ENCODE data around the gene CORO7.

The CORO7 gene

GRCh38 chr16:4425378-4426020 lies 9.1 kb upstream of the CORO7 start, which contains the start of gene DNAJA3:
TSS of gene DNAJA3 (plus strand) at chr16:4425868. CDS start at chr16:4425882, 14 bp downstream.
- peak; percentile 92 for DNase-seq

DNA sequence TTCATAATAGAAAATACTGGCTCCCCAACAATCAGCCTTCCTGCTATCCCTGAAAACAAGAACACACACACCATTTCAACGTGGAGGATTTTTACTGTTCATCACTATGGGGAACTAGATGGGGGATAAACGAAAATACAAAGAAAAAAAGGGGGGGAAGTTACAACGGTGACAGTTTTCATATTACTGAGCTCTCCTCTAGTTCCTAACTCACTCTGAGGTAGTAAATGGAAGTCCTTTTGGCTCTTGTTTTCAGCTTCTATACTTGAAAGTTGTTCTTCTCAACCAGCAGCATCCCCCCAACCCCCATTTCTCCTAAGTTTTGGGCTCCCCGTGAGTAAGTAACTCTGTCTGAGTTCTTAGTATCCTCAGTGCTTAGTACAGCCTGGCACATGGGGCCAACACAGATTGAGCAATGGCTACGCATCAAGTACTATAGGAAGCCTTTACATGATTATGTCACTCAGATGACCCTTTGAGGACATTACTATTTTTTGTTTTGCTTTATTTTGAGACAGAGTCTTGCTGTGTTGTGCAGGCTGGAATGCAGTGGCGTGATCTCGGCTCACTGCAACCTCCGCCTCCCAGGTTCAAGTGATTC lies 4.2 kb upstream of the CORO7 start:
- no peak for DNase-seq

DNA sequence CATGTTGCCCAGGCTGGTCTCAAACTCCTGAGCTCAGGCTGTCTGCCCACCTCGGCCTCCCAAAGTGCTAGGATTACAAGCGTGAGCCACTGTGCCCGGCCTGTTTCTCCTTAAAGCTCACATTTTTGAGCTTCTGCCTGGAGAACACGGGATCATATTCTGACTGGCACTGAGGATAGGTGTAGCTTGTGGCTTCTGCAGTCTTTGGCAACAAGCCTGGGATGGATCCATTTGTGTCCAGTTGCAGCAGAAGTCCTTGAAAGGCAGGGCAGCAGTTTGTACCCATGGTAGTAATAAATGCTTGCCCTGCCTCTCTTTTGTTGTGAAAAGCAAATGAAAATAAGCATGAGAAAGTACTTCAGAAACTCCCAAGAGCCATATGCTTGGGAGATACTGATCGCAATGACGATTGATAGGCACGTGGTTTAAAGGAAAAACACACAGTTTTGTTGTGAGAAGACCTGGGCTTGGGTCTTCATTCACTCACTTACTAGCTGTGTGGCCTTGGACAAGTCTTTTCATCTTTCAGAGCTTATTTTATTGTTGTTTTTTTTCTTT lies 3.1 kb upstream of the CORO7 start:
- DNase-seq, result no peak

DNA sequence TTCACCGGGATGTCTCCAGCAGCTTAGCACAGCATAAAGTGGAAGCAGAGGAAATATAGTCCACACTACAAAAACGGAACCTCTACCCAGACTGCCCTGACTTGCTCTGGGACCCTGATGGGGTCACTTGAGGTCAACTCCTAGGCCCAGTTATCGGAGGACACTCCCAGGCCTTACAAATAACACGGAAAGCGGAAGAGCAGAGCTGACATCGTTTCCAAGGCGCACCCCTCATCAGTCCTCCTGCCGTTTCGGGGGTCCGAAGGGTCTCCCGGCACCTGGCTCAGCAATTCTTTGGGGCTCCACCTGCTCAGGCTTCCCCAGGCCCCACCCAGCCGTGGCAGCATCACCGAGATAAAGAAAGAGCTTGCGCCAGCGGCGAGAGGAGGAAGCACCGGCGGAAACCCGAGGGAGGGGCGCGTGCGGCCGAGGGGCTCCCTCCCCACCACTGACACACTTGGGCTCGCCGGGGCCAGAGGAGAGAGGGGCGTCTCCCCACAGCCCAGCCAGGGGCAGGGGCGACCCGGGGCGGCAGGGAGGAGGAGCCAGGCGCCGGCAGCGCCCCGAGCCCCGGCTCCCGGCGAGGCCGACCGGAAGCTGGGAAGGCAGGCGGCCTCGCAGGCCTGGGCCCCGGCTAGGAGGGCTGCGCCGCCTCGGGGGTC lies 727 bp downstream of the CORO7 start:
- peak; percentile 57 for DNase-seq

- peak; percentile 86 for DNase-seq
These were observed 2.0 kb downstream of the CORO7 start for GRCh38 chr16:4414187-4414917.

DNA sequence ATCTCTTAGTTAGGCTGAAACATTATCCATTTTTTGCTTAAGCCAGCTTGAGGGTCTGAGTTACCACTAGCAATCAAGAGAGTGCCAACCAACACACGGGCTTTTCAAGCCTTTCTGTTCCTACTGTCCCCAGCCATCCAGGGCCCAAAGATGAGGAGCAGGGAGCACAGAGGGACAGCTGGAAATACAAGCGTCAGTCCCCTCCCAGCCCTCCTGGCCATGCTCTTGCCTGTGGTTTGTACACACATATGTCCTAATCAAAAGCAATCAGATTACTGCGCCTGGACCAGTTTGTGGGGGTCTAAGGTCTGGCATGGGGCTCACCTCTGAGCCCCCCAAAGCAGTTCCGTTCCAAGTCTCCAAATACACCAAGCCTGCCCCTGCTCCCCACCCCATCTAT lies 3.5 kb downstream of the CORO7 start:
- no peak for DNase-seq

GRCh38 chr16:4412159-4412558 lies 4.2 kb downstream of the CORO7 start:
- no peak for DNase-seq

GRCh38 chr16:4411684-4412083 lies 4.7 kb downstream of the CORO7 start:
- no peak for DNase-seq

GRCh38 chr16:4410335-4411075 lies 5.9 kb downstream of the CORO7 start:
- DNase-seq, result no peak

- DNase-seq, result no peak
These were observed 7.1 kb downstream of the CORO7 start for GRCh38 chr16:4409081-4409932.

DNA sequence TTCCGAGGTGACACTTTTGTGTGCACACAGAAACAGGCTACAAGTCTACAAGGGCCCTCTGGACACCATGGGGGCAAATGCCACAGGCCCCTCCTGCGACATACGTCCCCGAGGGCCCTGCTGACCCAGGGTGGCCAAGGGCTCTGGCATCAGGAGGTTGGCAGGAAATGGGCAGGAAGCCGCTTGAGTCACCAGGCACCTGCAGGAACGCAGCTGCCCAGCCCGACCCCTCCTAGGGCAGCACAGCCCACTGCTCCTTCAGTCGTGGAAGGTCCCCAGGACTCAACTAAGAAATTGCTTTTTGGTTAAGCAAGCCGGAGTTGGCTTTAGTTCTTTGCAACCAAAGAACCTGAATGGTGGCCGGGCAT lies 8.1 kb downstream of the CORO7 start:
- DNase-seq, result no peak

- no peak for DNase-seq
These were observed 8.7 kb downstream of the CORO7 start for GRCh38 chr16:4407543-4408322.

DNA sequence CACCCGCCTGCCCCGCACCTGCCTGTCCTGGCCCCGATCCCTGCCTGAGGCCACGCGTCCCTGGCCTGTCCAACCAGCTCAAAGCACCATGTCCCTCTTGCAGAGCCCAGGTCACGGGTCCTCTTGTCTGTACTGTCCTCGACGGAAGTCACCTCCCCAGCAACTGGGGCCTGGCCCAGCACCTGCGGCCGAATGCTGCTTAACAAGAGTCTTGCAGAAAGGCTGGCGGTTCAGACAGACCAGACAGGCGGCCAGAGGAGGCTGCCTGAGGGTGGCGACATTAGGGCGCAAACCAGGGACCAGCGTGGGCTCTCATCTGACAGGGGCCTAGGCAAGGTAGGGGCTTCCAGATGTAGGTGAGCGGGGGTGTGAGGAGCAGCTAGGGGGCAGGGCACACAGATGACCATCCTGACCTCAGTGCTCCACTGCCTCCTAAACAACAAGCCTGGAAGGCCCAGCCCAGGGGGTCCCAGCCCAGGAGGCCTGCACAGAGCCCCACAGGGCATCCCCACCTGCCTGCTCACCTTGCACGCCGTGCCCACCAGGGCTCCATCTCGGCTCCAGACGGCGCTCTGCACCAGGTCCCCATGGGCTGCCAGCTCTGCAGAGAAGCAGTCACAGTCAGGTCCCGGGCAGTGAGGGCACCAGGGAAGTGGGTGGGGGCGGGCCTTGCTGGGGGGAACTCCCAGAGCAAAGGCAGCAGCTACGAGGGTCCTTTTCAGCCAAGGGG lies 11.3 kb downstream of the CORO7 start:
- no peak for DNase-seq

- DNase-seq, result peak; percentile 38
These were observed 12.0 kb downstream of the CORO7 start for GRCh38 chr16:4404247-4404966.

DNA sequence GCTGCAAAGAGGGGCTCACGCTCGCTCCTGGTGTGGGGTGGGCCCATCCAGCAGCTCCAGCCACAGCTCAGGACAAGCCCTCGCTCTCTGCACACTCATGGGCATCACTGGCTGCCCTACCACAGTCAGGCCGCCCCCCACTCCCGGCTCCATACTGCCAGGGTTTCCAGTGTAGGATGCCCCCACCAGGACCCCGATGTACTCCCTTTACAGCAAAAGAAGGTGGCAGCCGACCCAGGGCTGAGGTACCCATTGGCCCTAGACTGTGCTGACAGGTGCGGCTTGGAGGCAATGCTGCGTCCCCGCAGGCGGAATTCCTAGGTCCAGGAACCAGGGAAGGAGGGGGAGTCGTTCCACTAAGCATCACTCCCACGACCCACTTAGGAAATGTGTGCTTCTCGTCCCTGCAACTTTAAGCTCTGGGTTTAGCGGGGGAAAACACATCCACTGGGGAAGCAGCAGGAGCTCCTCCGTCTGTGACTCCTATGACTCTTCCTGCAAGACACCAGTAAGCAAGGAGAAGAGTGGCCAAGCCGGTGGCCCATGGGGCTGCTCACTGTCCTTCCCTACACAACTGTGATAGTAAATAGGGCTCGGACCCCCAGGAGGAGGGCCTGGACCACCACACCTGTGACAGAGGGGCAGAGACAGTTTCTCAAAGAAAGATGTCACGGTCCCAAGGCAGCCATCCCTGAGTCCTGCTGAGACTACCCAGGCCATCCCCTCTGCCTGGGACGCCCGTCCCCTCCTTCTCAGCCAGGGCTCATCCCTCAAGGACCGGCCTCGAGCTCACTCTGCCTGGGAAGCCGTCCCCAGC lies 13.1 kb downstream of the CORO7 start:
- no peak for DNase-seq

DNA sequence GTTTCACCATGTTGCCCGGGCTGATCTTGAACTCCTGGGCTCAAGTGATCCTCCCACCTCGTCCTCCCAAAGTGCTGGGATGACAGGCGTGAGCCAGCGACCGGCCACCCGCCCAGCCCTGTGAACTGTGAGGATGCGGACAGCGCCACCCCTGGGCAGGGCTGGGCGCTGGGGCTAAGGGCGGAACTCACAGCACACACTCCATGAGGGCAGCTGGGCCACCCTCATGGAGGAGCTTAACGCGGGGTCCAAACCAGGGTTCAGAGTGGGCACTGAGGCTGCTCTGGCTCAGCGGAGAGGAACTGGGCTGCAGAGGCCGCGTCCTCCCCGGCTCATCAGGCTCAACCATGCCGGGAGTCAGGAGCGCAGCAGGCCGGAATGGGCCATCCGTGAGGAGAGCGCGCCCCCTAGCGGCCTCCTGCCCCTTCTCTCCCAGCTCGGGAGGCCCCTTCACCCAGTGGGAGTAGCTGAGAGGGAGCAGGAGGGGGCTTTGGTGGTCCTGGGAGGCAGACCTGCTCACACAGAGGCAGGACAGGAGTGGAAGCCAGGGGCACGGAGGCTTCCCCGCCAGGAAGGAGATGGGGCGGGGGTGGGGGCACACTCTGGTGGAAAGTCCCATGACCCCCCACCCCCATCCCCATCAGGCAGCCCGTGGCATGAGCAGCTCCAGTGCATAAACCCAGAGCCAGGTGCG lies 13.8 kb downstream of the CORO7 start:
- DNase-seq, result peak; percentile 75

- DNase-seq, result no peak
These were observed 14.9 kb downstream of the CORO7 start for GRCh38 chr16:4401510-4401909.

GRCh38 chr16:4401094-4401501 lies 15.3 kb downstream of the CORO7 start:
- DNase-seq, result no peak
